Measurements from ENCODE around the gene SYT6. TPM values are rescaled to one million over a fixed set of nuclear protein-coding genes. Genes with fewer than 3 reads are reported as not detected.

The SYT6 gene
- total RNA-seq, 4 donors from 2014 or later: 0.30 to 0.44 TPM; not detected in 2

GRCh38 chr1:114128293-114128692 lies 25.4 kb downstream of the SYT6 start:
- H3K27ac ChIP-seq: no peak overlapping the region
- H3K4me1 ChIP-seq: peaks cover 0 to 5% (median 0%) of the 10 kb centered on the region in 4 donors
- 85 to 91% methylated on average over 6 of the region's 6 CpGs for WGBS, 2 donors
- no peak for DNase-seq (ENCODE audit: low spot score in 2 of 2)
- TF ChIP-seq EP300 (IDR thresholded peaks at IDR 0.05) (no peak), POLR2A (IDR thresholded peaks at IDR 0.05) (no peak)
- TF ChIP-seq, protein P1, sequence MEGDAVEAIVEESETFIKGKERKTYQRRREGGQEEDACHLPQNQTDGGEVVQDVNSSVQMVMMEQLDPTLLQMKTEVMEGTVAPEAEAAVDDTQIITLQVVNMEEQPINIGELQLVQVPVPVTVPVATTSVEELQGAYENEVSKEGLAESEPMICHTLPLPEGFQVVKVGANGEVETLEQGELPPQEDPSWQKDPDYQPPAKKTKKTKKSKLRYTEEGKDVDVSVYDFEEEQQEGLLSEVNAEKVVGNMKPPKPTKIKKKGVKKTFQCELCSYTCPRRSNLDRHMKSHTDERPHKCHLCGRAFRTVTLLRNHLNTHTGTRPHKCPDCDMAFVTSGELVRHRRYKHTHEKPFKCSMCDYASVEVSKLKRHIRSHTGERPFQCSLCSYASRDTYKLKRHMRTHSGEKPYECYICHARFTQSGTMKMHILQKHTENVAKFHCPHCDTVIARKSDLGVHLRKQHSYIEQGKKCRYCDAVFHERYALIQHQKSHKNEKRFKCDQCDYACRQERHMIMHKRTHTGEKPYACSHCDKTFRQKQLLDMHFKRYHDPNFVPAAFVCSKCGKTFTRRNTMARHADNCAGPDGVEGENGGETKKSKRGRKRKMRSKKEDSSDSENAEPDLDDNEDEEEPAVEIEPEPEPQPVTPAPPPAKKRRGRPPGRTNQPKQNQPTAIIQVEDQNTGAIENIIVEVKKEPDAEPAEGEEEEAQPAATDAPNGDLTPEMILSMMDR (IDR thresholded peaks at IDR 0.05): no peak
- no peak overlapping the region for H3K4me3 ChIP-seq
- no peaks in the 10 kb centered on the region for H3K9me3 ChIP-seq
- no peaks in the 10 kb centered on the region for H3K27me3 ChIP-seq
- no peaks in the 10 kb centered on the region for H3K36me3 ChIP-seq

DNA sequence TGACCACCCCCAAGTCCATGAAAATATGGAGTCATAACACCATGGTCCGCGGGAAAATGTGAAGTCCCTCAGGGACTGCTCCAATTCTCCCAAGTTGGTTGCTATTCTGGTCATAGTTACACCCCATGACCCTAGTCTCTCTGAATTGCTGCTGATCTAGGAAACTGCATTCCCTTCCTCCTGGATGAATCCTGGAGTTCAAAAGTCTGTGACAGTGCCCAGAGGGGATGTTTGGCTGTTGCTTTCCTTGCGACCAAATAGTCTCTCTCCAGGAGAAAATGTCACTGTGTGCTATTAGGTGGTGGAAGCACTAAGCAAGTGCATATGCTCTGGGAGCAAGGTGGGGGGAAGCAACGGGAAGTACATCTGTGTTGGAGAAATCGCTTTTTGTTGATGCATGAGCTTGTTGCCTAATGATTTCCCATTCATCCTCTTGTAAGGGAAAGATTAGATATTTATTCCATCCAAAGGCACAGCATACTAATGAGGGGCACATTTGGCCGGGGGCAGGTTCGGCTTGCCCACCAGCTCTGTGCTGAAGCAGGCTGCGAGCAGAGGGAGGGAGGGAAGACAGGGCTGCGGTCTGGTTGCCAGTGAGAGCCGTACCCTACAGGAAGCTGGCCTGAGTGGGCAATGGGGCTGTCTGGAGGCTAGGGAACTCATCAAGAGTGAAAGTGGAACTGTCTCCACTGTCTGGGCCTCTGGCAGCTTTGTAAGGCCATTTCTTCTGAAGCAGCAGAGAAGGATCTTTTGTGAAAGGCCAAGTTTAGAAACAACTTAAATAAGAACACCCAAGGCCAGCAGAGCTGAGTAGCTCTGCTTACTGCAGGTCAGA lies 27.2 kb downstream of the SYT6 start:
- Histone ChIP-seq H3K27me3 (no peaks in the 10 kb centered on the region), H3K27ac (peak overlapping the region in 1 of 4 donors; percentile 18), H3K4me1 (peaks cover 0 to 2% (median 0%) of the 10 kb centered on the region in 4 donors), H3K4me3 (no peak overlapping the region), H3K9me3 (no peaks in the 10 kb centered on the region), H3K36me3 (no peaks in the 10 kb centered on the region)
- WGBS, 2 donors: 65 to 77% methylated on average over 10 of the region's 10 CpGs
- TF ChIP-seq EP300 (IDR thresholded peaks at IDR 0.05): no peak
- no peak for TF ChIP-seq POLR2A (IDR thresholded peaks at IDR 0.05)
- TF ChIP-seq, protein P1 (IDR thresholded peaks at IDR 0.05): no peak
- DNase-seq (ENCODE audit: low spot score in 2 of 2): no peak

- no peak overlapping the region for H3K4me3 ChIP-seq
- no peaks in the 10 kb centered on the region for H3K4me1 ChIP-seq
- TF ChIP-seq EP300 (IDR thresholded peaks at IDR 0.05): no peak
- TF ChIP-seq, protein P1 (IDR thresholded peaks at IDR 0.05): no peak
- no peak for TF ChIP-seq POLR2A (IDR thresholded peaks at IDR 0.05)
- H3K27ac ChIP-seq: no peak overlapping the region
- no peaks in the 10 kb centered on the region for H3K27me3 ChIP-seq
- H3K36me3 ChIP-seq: no peaks in the 10 kb centered on the region
- 89 to 94% methylated on average over 7 of the region's 7 CpGs for WGBS, 2 donors
- DNase-seq (ENCODE audit: low spot score in 2 of 2): no peak
- no peaks in the 10 kb centered on the region for H3K9me3 ChIP-seq
Measured at GRCh38 chr1:114124644-114125043, 29.0 kb downstream of the SYT6 start.

DNA sequence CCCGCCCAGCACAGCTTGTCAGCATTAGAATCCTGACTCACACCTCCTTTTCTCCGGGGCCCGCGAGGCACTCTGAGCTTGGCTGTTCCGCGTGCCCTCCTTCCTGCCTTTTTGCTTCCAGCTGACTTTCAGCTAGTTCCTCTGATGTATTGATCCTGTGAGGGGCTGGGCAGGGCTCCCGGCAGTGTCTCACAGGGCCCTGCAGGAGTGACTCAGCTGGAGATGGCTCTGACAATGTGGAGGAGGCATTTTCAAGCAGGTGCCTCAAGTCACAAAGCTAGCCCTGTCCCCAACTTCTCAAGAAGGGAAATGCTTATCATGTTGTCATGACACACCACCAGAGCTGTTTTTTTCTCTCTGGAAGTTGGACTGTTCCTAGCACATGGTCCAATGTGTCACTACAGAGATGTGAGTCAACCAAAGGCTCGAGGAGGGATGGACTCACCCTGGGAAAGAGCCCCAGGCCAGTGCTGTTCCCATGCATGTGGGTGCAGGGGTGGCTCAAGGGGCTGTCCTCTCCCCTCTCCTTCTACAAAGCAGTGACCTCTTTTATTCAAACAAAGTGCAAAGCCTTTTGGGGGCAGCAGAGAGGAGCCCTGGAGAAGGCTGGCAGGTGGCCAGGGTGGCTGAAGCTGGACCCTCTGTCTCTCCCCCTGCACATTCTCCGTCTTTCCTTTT lies 30.6 kb downstream of the SYT6 start:
- no peak overlapping the region for H3K4me3 ChIP-seq
- no peaks in the 10 kb centered on the region for H3K27me3 ChIP-seq
- no peak overlapping the region for H3K27ac ChIP-seq
- DNase-seq (ENCODE audit: low spot score in 2 of 2): no peak
- H3K4me1 ChIP-seq: no peaks in the 10 kb centered on the region
- no peaks in the 10 kb centered on the region for H3K36me3 ChIP-seq
- no peaks in the 10 kb centered on the region for H3K9me3 ChIP-seq
- whole genome bisulfite sequencing, 2 donors: 54 to 57% methylated on average over 9 of the region's 9 CpGs
- TF ChIP-seq POLR2A (IDR thresholded peaks at IDR 0.05): no peak
- TF ChIP-seq EP300 (IDR thresholded peaks at IDR 0.05): no peak
- TF ChIP-seq, protein P1 (IDR thresholded peaks at IDR 0.05): no peak
